Epithelial cell of proximal tubule (primary cell): ENCODE measurements around the gene RTN4RL2. TPM values are rescaled to one million over a fixed set of nuclear protein-coding genes. Genes with fewer than 3 reads are reported as not detected.

Experiments
- DNase-seq: peaks from one replicate; pipeline ENCODE4 v3.0.0-alpha.2; 2011; ENCODE audit warnings: low read depth
- H3K4me3 ChIP-seq: 2 replicates; pipeline ENCODE4 v1.5.1; 2011; ENCODE audit warnings: low read depth, mild to moderate bottlenecking, low read length
- CTCF ChIP-seq: conservative IDR thresholded peaks from 2 replicates; pipeline ENCODE4 v1.5.1; 2012; ENCODE audit warnings: low read depth, mild to moderate bottlenecking, low read length
- total RNA-seq: library from RNA; depleted of rRNA; stranded (reverse); fragments of >200 nt; gene quantifications from 2 replicates; pipeline ENCODE4 v1.2.3, GENCODE V29; 2015

Gene RTN4RL2
- total RNA-seq, 1 donor from 2014 or later, result 0.98 TPM

GRCh38 chr11:57485217-57485990 is 25.1 kb downstream of the RTN4RL2 start:
- DNase-seq, result no peak
- no peak for TF ChIP-seq CTCF
- H3K4me3 ChIP-seq, result no peak overlapping the region

- H3K4me3 ChIP-seq, result no peak overlapping the region
- TF ChIP-seq CTCF, result no peak
- DNase-seq, result no peak
Observed at GRCh38 chr11:57487021-57487778, 26.9 kb downstream of the RTN4RL2 start.

- no peak for DNase-seq
- no peak for TF ChIP-seq CTCF
- no peak overlapping the region for H3K4me3 ChIP-seq
Observed at GRCh38 chr11:57487920-57488659, 27.8 kb downstream of the RTN4RL2 start.

GRCh38 chr11:57490456-57491248 is 30.3 kb downstream of the RTN4RL2 start:
- DNase-seq, result no peak
- no peak overlapping the region for H3K4me3 ChIP-seq
- no peak for TF ChIP-seq CTCF

GRCh38 chr11:57491371-57492061 is 31.2 kb downstream of the RTN4RL2 start:
- no peak for DNase-seq
- no peak overlapping the region for H3K4me3 ChIP-seq
- TF ChIP-seq CTCF, result peak; percentile 76
